Neutrophil (primary cell): ENCODE data around the gene AREL1.

Source experiments
- H3K27ac ChIP-seq: fragments of 200-600 bp; sonication (generic); 2 replicates; pipeline ENCODE4 v1.5.1; 2016; ENCODE audit warnings: mild to moderate bottlenecking, moderate library complexity
- H3K27me3 ChIP-seq: fragments of 200-600 bp; sonication (generic); 2 replicates; pipeline ENCODE4 v1.6.0; 2016; ENCODE audit warnings: mild to moderate bottlenecking
- H3K36me3 ChIP-seq: fragments of 200-600 bp; sonication (generic); 2 replicates; pipeline ENCODE4 v1.5.1; 2017
- H3K4me1 ChIP-seq, 2 experiments: fragments of 200-600 bp in 1 of 2; sonication (generic) in 1 of 2; 1 replicate in 1 of 2; 2 replicates in 1 of 2; pipeline versions ENCODE4 v1.5.1 to v1.6.1; 2013 to 2016; ENCODE audit warnings: low read depth in 1 of 2, low read length in 1 of 2, mild to moderate bottlenecking in 1 of 2, moderate library complexity in 1 of 2; ENCODE audit not compliant: control insufficient read depth in 1 of 2, insufficient read depth in 1 of 2
- H3K4me3 ChIP-seq, 2 experiments: fragments of 200-600 bp in 1 of 2; sonication (generic) in 1 of 2; 1 replicate in 1 of 2; 2 replicates in 1 of 2; pipeline ENCODE4 v1.5.1; 2013 to 2016; ENCODE audit warnings: low read depth in 1 of 2, low read length in 1 of 2, mild to moderate bottlenecking in 1 of 2, moderate library complexity in 1 of 2
- H3K9me3 ChIP-seq: fragments of 200-600 bp; sonication (generic); 2 replicates; pipeline ENCODE4 v1.5.1; 2016
- TF ChIP-seq, protein P1 (sequence below): fragments of 200-600 bp; sonication (generic); IDR thresholded peaks from 2 replicates; pipeline ENCODE4 v1.5.1; 2016; ENCODE audit warnings: antibody characterized with exemption

Gene AREL1

DNA sequence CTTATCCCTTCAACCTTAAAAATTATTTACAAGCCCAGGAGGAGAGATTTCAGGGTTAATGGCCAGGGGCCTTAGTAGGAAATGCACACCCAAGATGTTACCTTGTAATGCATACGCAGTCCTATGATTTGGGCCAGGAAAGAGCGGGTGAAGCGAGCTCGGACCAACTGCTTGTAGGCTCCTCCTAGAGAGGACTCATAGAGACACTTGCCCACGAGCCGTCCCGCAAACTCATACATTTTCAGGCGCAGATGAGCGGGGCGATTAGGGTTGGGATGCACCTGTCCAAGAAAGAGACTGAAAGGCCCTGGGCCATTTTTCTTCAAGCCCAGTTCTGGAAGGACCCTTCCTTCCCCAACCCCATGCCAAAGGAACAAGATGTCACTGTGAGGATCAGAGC, 43.0 kb downstream of the AREL1 start:
- H3K4me1 ChIP-seq: peaks cover 3 to 9% of the 10 kb centered on the region in 2 experiments
- H3K27ac ChIP-seq: no peak overlapping the region
- TF ChIP-seq, protein P1, sequence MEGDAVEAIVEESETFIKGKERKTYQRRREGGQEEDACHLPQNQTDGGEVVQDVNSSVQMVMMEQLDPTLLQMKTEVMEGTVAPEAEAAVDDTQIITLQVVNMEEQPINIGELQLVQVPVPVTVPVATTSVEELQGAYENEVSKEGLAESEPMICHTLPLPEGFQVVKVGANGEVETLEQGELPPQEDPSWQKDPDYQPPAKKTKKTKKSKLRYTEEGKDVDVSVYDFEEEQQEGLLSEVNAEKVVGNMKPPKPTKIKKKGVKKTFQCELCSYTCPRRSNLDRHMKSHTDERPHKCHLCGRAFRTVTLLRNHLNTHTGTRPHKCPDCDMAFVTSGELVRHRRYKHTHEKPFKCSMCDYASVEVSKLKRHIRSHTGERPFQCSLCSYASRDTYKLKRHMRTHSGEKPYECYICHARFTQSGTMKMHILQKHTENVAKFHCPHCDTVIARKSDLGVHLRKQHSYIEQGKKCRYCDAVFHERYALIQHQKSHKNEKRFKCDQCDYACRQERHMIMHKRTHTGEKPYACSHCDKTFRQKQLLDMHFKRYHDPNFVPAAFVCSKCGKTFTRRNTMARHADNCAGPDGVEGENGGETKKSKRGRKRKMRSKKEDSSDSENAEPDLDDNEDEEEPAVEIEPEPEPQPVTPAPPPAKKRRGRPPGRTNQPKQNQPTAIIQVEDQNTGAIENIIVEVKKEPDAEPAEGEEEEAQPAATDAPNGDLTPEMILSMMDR: no peak
- H3K9me3 ChIP-seq: no peaks in the 10 kb centered on the region
- H3K27me3 ChIP-seq: no peaks in the 10 kb centered on the region
- H3K36me3 ChIP-seq: peaks cover 100% of the 10 kb centered on the region
- H3K4me3 ChIP-seq: no peak overlapping the region

DNA sequence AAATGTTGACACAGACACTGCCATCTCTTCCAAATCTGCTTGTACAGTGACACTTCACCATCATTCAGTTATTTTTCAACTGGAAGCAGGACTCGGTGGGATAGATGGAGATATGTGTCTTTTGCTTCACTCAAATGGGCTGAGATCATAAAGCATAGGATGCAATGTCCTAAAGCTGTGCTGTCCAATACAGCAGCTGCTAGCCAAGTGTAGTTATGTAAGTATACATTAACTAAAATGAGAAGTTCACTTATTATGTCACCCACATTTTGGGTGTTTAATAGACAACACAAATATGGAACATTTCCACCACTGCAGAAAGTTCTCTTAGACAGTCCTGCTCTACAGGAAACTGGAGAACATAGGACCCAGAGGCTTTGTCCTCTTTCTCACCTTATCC, 43.6 kb downstream of the AREL1 start:
- Histone ChIP-seq H3K27me3 (no peaks in the 10 kb centered on the region), H3K36me3 (peaks cover 100% of the 10 kb centered on the region), H3K4me3 (no peak overlapping the region), H3K9me3 (no peaks in the 10 kb centered on the region), H3K27ac (no peak overlapping the region), H3K4me1 (peaks cover 3 to 9% of the 10 kb centered on the region in 2 experiments)
- TF ChIP-seq, protein P1: no peak

DNA sequence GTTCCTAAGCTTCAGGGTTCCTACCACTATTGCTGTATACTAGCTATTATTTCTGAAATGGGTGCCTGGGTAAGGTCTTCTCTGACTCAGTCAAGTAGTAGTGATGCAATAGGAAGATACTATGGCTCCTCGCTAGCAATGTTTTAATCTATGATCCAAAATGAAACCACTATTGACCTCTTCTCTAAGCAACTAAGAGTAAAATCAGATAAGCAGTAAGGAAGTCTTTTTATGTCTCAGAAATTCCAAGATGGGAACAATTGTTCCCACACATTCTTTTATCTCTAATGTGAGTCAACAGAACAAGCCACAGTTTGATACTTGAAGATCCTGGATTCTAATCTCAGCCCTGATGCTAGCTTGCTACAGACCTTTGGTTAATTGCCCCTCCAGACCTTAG, 45.1 kb downstream of the AREL1 start:
- peaks cover 100% of the 10 kb centered on the region for H3K36me3 ChIP-seq
- H3K4me3 ChIP-seq: no peak overlapping the region
- no peaks in the 10 kb centered on the region for H3K9me3 ChIP-seq
- TF ChIP-seq, protein P1: no peak
- H3K4me1 ChIP-seq: peaks cover 3 to 9% of the 10 kb centered on the region in 2 experiments
- no peaks in the 10 kb centered on the region for H3K27me3 ChIP-seq
- H3K27ac ChIP-seq: peak overlapping the region; percentile 19

DNA sequence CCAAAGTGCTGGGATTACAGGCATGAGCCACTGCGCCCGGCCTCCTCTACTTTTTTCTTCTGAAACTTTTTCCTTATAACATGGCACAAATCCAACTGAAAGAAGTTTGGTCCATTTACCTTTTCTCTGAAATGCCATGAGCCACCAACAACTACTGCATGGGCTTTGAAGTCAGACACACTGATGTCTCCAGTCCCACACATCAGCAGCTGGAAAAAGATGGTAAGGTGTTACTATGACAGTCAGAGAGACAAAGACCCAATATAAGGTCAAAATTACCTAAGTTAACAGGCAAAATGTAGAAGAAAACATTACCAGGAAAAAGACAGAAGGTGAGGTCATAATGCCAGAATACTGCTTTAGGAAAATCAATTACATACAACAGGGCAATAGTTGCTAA, 48.2 kb downstream of the AREL1 start:
- Histone ChIP-seq H3K4me1 (peaks cover 3 to 9% of the 10 kb centered on the region in 2 experiments), H3K27ac (no peak overlapping the region), H3K4me3 (no peak overlapping the region), H3K27me3 (no peaks in the 10 kb centered on the region), H3K36me3 (peaks cover 100% of the 10 kb centered on the region), H3K9me3 (no peaks in the 10 kb centered on the region)
- TF ChIP-seq, protein P1: no peak

DNA sequence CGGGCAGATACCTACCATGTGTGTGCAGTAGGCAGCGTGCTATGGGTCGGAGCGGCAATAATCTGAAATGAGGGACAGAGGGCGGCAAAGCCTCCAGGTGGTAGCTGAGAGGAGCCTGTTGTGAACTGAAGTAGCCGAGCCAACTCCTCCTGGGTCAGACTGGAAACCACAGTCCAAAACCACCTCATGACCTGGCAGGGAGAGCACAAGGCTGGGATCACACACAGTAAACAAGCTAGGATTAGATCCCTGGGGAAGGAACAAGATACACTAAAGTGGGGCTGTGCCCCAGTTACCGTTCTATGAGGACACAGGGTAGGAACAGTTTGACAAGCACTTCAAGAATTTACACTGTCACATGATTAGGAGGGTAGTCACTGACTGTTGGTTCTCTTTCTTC, 49.0 kb downstream of the AREL1 start:
- Histone ChIP-seq H3K4me3 (no peak overlapping the region), H3K36me3 (peaks cover 100% of the 10 kb centered on the region), H3K27ac (no peak overlapping the region), H3K27me3 (no peaks in the 10 kb centered on the region), H3K9me3 (no peaks in the 10 kb centered on the region), H3K4me1 (peaks cover 3 to 9% of the 10 kb centered on the region in 2 experiments)
- TF ChIP-seq, protein P1: no peak
